Neural cell (in vitro differentiated cells): ENCODE measurements around the gene MAN2C1.
A peak's percentile ranks its signal among the peaks of the same experiment; 100 is the strongest.

Experiments used
- CTCF ChIP-seq: fragments of 450-650 bp; IDR thresholded peaks from 2 replicates; pipeline ENCODE4 v1.5.1; 2014; ENCODE audit warnings: antibody characterized with exemption, mild to moderate bottlenecking, moderate library complexity; ENCODE audit not compliant: poor library complexity, severe bottlenecking
- EZH2 ChIP-seq: fragments of 200-600, 300-800 bp; shearing (Covaris generic), sonication (generic); IDR thresholded peaks from 2 replicates; pipeline ENCODE4 v1.6.1; 2014; ENCODE audit warnings: antibody characterized with exemption, low read length, borderline replicate concordance, mild to moderate bottlenecking; ENCODE audit not compliant: insufficient read depth, poor library complexity, severe bottlenecking
- RAD21 ChIP-seq: fragments of 450-650 bp; conservative IDR thresholded peaks from 2 replicates; pipeline ENCODE4 v1.6.1; 2014; ENCODE audit warnings: antibody characterized with exemption, mild to moderate bottlenecking, moderate library complexity

GRCh38 chr15:75335705-75336355 lies 32.6 kb downstream of the MAN2C1 start, which contains the start of gene COMMD4:
- TF ChIP-seq EZH2 (no peak), CTCF (peak; percentile 18), RAD21 (no peak)
